ENCODE results near the gene ZNF462.

The ZNF462 gene

DNA sequence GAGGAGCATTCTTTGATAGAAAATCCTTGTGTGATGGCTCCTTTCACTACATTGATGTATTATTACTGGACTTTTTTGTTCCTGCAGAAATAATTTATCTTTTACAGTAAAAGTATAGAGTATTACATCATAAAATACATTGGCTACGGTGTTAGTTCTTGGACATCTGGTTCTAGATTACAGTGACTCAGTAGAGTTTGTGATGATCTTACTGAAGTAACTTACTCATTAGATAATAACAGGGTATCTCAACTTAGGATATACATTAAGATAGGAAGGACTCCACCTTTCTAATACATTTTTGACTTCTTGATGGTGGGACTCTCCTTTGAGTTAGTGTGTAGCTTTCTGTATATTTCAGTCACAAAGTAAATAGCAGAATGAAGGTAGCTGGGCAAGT lies 59.1 kb downstream of the ZNF462 start:
- ATAC-seq (no peak), DNase-seq (no peak)
- Mint-ChIP-seq H3K4me1 (peaks cover 9% of the 10 kb centered on the region), H3K27me3 (no peaks in the 10 kb centered on the region), H3K4me3 (no peak overlapping the region), H3K27ac (no peak overlapping the region), H3K9me3 (peaks cover 0 to 18% of the 10 kb centered on the region in 2 donors)

DNA sequence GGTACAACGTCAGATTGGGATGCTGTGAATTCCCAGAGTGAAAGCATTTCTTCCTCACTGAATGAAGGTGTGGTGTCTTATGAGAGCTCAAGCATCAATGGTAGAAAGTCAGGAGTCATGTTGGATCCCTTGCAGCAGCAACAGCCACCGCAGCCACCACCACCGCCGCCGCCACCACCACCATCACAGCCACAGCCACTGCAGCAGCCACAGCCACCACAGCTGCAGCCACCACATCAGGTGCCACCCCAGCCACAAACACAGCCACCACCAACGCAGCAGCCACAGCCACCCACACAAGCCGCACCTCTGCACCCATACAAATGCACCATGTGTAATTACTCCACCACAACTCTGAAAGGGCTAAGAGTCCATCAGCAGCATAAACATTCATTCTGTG lies 62.4 kb downstream of the ZNF462 start:
- Mint-ChIP-seq H3K27ac (no peak overlapping the region), H3K9me3 (peaks cover 0 to 32% of the 10 kb centered on the region in 2 donors), H3K4me3 (no peak overlapping the region), H3K4me1 (peaks cover 9% of the 10 kb centered on the region), H3K27me3 (no peaks in the 10 kb centered on the region)
- ATAC-seq (no peak), DNase-seq (no peak)

DNA sequence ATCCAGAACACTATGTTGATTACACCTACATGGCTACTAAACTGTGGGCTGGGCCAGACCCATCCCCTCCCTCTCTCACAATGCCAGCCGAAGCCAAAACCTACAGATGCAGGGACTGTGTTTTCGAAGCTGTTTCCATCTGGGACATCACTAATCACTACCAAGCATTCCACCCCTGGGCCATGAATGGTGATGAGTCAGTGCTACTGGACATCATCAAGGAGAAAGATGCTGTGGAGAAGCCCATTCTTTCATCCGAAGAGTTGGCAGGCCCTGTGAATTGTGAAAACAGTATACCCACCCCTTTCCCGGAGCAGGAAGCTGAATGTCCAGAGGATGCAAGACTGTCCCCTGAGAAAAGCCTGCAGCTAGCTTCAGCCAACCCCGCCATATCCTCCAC lies 65.0 kb downstream of the ZNF462 start:
- H3K27me3 Mint-ChIP-seq: no peaks in the 10 kb centered on the region
- peaks cover 0 to 41% of the 10 kb centered on the region in 2 donors for H3K9me3 Mint-ChIP-seq
- ATAC-seq (no peak), DNase-seq (no peak)
- H3K4me3 Mint-ChIP-seq: no peak overlapping the region
- no peak overlapping the region for H3K27ac Mint-ChIP-seq
- H3K4me1 Mint-ChIP-seq: no peaks in the 10 kb centered on the region

DNA sequence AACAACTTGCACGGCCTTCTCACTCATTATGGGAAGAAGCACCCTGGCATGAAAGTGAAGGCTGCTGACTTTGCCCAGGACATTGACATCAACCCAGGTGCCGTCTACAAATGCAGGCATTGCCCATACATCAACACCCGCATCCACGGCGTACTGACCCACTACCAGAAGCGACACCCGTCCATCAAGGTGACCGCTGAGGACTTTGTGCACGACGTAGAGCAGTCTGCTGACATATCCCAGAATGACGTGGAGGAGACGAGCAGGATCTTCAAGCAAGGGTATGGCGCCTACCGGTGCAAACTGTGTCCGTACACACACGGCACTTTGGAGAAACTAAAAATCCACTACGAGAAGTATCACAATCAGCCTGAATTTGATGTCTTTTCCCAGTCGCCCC lies 65.4 kb downstream of the ZNF462 start:
- ATAC-seq: no peak

DNA sequence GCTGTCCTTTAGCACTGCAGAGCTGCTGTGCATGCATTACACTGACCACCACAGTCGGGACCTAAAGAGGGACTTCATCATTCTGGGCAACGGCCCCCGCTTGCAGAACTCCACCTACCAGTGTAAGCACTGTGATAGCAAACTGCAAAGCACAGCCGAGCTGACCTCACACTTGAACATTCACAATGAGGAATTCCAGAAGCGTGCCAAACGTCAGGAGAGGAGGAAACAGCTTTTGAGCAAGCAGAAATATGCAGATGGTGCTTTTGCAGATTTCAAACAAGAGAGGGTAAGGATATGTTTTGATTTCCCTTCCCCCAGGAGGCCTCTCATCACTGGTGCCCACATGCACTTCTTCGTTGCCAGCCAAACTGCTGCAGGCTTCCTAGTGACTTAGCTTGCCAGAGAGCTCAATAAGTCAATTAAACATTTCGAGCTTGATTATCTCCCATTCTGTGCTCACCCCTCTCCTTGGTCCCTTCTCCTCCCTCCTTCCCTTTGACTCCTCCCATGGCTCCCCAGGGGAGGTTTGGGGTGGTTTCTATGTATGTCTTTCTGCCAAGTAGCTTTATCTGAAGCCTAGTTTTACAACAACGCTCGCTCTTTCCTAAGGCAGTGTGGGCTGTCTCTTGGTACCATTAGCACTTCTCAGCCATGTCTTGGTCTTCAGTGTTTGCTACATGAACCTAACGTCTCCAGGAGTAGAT lies 66.7 kb downstream of the ZNF462 start:
- H3K27ac Mint-ChIP-seq: no peak overlapping the region
- no peaks in the 10 kb centered on the region for H3K27me3 Mint-ChIP-seq
- peaks cover 0 to 38% of the 10 kb centered on the region in 2 donors for H3K9me3 Mint-ChIP-seq
- no peak overlapping the region for H3K4me3 Mint-ChIP-seq
- no peak for ATAC-seq
- H3K4me1 Mint-ChIP-seq: no peaks in the 10 kb centered on the region
- DNase-seq: no peak

More for the DNA sequence above, 65.4 kb downstream of the ZNF462 start:
- H3K27ac Mint-ChIP-seq: no peak overlapping the region
- no peak overlapping the region for H3K4me3 Mint-ChIP-seq
- no peaks in the 10 kb centered on the region for H3K4me1 Mint-ChIP-seq
- no peaks in the 10 kb centered on the region for H3K27me3 Mint-ChIP-seq
- no peak for DNase-seq
- peaks cover 0 to 41% of the 10 kb centered on the region in 2 donors for H3K9me3 Mint-ChIP-seq

DNA sequence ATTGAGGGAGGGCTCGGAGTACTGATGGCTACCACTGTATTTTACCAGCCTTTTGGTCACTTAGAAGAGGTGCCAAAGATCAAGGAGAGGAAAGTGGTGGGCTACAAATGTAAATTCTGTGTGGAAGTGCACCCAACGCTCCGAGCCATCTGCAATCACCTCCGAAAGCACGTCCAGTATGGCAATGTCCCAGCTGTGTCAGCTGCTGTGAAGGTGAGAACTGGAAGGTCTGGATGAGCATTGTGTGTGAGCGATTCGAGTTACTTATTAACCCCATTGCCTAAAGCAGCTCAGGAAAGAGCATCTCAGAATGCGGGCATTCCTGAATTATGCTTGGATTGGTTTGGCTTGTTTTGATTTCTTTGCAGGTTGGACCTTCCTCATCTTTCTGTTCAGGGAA lies 67.5 kb downstream of the ZNF462 start:
- Mint-ChIP-seq H3K9me3 (peaks cover 0 to 29% of the 10 kb centered on the region in 2 donors), H3K4me3 (no peak overlapping the region), H3K27ac (no peak overlapping the region), H3K4me1 (no peaks in the 10 kb centered on the region), H3K27me3 (no peaks in the 10 kb centered on the region)
- no peak for DNase-seq
- ATAC-seq: no peak

DNA sequence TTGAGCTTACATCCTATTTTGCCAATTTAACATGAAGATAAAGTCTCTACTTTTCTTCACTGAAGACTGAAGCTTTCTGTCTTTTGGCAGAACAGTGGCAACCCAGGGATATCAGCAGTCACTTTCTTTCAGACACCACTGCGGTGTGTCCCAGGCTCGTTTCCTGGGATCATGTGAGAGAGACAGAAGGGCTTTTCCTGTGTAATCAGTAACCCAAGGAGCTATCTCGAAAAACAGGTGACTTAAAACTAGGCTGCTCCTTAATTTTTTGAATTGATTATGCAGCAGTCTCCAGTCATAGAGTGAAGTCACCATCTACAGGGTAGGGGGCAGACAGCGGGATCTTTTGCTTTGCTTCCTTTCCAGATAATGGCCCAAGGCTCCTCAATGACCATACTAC lies 68.5 kb downstream of the ZNF462 start:
- ATAC-seq (no peak), DNase-seq (no peak)
- H3K9me3 Mint-ChIP-seq: peaks cover 0 to 22% of the 10 kb centered on the region in 2 donors
- no peak overlapping the region for H3K27ac Mint-ChIP-seq
- no peak overlapping the region for H3K4me3 Mint-ChIP-seq
- no peaks in the 10 kb centered on the region for H3K4me1 Mint-ChIP-seq
- H3K27me3 Mint-ChIP-seq: no peaks in the 10 kb centered on the region

DNA sequence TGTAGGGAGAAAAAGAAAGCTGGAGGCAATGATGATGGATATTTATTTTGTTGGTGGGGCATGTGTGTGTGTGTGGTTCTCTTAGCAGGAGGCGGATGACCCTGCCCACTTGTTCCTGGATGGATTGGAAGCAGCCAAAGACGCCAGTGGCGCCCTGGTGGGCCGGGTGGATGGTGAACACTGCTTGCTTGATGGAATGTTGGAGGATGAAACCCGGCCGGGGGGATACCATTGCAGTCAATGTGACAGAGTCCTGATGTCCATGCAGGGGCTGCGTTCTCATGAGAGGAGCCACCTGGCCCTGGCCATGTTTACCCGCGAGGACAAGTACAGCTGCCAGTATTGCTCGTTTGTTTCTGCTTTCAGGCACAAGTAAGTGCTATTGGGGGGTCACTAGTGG lies 69.2 kb downstream of the ZNF462 start:
- H3K4me3 Mint-ChIP-seq: no peak overlapping the region
- H3K27ac Mint-ChIP-seq: no peak overlapping the region
- DNase-seq (no peak), ATAC-seq (no peak)
- no peaks in the 10 kb centered on the region for H3K27me3 Mint-ChIP-seq
- no peaks in the 10 kb centered on the region for H3K4me1 Mint-ChIP-seq
- peaks cover 0 to 22% of the 10 kb centered on the region in 2 donors for H3K9me3 Mint-ChIP-seq

DNA sequence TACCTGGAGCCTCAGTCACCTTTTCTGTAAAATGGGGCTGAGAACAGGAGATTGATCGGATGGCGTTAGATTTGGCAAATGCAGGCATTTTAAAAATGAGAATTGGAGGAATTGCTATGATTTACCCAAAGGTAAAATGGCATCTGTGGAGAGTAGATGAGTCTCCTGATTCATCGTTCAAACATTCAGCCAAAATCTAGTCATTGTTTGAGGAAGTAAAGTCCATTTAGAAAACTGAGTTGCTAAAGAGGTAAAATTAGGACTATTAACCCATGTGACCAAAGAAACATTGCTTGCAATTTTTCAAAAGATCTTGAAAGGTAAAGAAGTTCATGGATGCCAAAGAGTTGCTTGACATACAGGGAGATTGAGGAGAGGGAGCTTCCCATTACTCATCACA lies 69.7 kb downstream of the ZNF462 start:
- Mint-ChIP-seq H3K27me3 (no peaks in the 10 kb centered on the region), H3K9me3 (peaks cover 0 to 17% of the 10 kb centered on the region in 2 donors), H3K27ac (no peak overlapping the region), H3K4me1 (no peaks in the 10 kb centered on the region), H3K4me3 (no peak overlapping the region)
- ATAC-seq: no peak
- DNase-seq: no peak

DNA sequence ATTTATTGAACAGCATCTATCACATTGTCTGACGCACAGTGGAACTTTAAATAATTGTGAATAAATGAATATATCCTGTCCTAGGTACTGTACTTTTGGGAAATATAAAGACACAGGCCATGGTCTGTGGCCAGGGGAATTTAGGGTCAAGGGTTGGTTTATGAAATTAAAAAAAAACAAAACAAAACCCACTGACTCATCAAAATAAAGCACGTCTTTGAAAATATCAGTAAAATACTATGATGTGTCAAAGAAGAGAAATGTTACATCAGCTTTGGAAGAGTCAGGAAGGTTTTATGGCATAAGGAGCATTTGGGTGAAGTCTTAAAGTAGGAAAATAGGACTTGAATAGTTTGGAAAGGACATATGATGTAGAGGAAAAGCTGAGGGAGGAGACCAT lies 70.5 kb downstream of the ZNF462 start:
- Mint-ChIP-seq H3K9me3 (peaks cover 0 to 17% of the 10 kb centered on the region in 2 donors), H3K27me3 (no peaks in the 10 kb centered on the region)

DNA sequence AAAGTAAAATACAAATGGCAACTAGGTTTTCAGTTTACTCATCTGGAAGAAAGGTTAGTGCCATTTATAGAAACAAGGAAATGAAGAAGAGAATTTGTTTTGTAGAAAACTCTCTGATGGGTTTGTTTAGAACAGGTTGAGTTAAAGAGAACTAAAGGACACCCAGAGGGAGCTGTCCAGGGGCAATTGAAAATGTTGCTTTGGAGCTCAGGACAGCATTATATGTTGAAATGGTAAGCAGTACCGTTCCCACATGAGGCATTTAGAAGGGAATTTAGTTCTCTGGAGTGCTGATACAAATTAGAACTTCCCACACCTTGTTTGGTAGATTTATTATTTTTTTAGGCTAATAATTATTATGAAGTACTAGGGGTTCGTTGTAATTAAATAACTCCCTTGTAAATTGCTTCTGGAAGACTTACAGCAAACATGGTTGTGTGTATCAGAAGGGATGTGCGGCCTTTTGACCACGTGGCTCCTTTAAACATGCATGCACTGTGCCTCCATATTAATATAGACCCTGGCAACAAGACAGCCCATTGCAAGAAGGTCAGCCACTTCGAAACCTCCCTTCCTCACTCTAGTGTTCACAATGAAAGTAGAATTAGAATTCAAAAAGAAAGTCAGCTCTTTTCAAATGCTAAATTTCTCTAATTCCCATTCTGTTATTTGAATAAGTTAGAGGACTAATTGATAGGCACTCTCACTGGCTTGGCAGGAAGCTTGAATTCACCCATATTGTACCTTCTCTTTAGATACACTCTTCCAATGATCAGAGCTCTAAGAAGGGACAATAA lies 71.7 kb downstream of the ZNF462 start:
- Mint-ChIP-seq H3K4me3 (no peak overlapping the region), H3K4me1 (no peaks in the 10 kb centered on the region), H3K27me3 (no peaks in the 10 kb centered on the region), H3K27ac (no peak overlapping the region), H3K9me3 (peaks cover 0 to 15% of the 10 kb centered on the region in 2 donors)
- ATAC-seq: no peak
- no peak for DNase-seq

More for the DNA sequence above, 70.5 kb downstream of the ZNF462 start:
- Mint-ChIP-seq H3K4me1 (no peaks in the 10 kb centered on the region), H3K27ac (no peak overlapping the region), H3K4me3 (no peak overlapping the region)
- ATAC-seq (no peak), DNase-seq (no peak)

DNA sequence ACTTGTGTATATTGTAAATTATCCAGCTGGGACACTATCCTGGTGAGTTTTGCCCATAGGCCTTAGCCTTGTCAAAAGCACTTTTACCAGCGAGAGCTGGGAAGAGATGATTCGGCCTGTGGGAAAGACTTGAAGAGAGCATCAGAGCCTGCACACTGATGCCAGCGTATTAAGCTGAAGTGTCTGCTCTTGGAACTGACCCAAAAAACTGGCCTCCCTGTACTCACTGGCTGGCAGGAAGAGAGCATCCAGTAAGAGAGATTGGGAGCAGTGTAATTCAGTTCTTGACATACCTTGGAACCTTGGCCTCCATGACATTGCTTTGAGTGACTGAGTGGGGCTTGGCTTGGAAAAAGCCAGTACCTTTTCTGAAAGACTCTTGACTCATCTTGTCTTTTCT lies 73.7 kb downstream of the ZNF462 start:
- Mint-ChIP-seq H3K4me3 (no peak overlapping the region), H3K4me1 (no peaks in the 10 kb centered on the region), H3K27me3 (no peaks in the 10 kb centered on the region), H3K27ac (no peak overlapping the region), H3K9me3 (peaks cover 0 to 7% of the 10 kb centered on the region in 2 donors)
- DNase-seq: no peak
- no peak for ATAC-seq

DNA sequence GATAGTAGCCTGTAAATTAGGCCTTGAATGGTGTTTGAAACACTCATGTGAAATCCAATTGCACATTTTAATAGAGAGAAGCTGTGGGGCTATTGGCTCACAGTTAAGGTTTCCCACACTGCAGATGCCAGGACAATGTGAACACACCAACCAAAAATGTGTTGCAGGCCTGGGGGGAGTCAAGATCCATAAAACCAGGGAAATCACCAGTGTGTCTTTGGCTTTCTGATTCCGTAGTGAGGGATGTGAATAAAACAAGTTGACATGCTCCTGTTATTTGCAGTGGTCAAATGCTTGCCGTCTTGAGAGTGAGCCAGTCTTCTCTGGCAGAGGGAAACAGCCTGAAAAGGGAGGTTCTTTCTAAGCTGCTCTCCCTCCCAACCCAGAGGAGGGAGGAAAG lies 79.0 kb downstream of the ZNF462 start:
- Mint-ChIP-seq H3K27me3 (no peaks in the 10 kb centered on the region), H3K9me3 (no peaks in the 10 kb centered on the region), H3K27ac (no peak overlapping the region), H3K4me3 (no peak overlapping the region), H3K4me1 (no peaks in the 10 kb centered on the region)
- DNase-seq (no peak), ATAC-seq (no peak)

DNA sequence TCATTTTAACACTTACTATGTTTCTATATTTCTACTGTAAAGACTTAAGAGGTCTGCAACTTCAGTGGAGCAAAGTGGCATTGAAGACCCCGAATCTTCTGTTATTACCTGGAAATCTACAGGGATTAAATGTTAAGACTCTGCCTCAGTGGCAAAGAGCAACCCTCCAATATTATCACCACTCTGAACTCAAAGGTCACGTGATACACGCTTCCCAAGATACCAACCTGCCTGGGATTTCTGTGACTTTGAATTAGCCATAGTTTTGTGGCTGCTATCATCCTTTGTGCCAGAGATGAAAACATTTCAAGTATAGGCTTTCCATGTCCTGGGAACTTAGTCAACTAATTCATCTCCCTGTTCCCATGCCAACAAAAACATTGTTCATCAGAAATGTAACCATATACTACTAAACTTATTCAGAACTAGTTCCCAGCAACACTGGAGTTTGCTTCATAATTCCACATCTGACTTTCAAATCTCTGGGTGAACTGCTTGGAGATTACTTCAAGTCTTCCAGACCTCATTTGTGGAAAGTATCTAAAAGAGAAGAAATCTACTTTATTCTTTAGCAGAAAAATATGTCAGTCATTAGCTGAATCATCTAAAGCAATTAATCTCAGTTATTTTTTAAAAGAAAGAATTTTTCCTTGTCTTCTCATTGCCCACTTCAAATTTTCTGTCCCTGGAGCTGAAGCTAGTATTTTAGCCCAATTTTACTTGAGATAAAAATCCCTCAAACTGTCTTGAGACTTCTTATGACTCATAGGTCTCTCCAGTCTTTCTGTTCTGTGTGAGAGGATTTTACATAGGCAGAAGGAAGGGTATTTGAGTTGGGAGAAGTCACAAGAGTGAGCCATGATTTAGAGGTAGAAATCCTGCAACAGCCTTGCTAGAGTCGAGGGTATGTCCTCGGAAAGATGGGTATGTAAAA lies 83.0 kb downstream of the ZNF462 start:
- Mint-ChIP-seq H3K4me3 (no peak overlapping the region), H3K27ac (no peak overlapping the region), H3K9me3 (no peaks in the 10 kb centered on the region), H3K27me3 (no peaks in the 10 kb centered on the region), H3K4me1 (no peaks in the 10 kb centered on the region)
- DNase-seq (no peak), ATAC-seq (no peak)

DNA sequence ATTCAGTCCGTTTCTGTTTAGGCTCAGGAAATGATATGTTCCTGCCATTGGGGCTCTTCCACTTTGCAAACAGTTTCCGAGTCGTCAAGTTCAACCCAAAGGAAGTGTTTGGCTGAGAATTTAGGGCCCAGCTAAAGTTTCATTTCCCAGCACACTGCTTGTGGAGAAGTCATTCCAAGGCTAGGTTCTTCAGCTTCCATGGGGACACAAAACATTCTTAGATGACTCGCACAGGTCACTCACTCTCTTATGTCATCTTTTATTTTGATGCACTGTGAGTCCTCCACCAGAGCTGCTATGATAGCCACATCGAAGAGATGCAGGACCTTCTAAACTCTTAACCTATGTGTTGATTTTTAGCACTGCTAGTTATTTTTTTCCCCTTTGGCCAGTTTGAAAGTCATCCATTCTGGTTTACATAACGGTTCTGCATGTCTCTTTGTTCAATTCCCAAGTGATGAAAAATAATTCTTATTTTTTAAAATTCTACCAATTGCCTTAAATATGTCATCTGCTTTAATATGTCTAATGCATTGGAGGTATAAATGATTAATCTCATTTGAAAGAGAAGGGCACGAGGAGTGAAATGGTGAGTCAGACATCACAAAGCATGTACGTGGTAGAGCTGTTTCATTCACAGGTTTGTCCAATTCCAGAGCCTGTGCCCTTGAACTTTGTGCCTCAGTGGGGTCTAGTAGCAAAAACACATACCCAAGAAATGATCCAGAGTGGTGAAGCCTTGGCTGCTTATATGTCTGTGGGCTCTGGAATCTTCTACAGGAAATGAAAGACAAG lies 84.3 kb downstream of the ZNF462 start:
- H3K4me1 Mint-ChIP-seq: no peaks in the 10 kb centered on the region
- ATAC-seq (no peak), DNase-seq (no peak)
- no peak overlapping the region for H3K4me3 Mint-ChIP-seq
- H3K27me3 Mint-ChIP-seq: no peaks in the 10 kb centered on the region
- no peaks in the 10 kb centered on the region for H3K9me3 Mint-ChIP-seq
- H3K27ac Mint-ChIP-seq: no peak overlapping the region
